HG03558 (cell line): Measurements from ENCODE around the gene IGLON5.

Experiments
- ATAC-seq: cut with Tn5 transposase; IDR thresholded peaks from one replicate; pipeline ENCODE4 v1.9.1; 2021; ENCODE audit warnings: moderate number of reproducible peaks; ENCODE audit not compliant: unreplicated experiment; ENCODE audit errors: extremely low read depth

Gene IGLON5

DNA sequence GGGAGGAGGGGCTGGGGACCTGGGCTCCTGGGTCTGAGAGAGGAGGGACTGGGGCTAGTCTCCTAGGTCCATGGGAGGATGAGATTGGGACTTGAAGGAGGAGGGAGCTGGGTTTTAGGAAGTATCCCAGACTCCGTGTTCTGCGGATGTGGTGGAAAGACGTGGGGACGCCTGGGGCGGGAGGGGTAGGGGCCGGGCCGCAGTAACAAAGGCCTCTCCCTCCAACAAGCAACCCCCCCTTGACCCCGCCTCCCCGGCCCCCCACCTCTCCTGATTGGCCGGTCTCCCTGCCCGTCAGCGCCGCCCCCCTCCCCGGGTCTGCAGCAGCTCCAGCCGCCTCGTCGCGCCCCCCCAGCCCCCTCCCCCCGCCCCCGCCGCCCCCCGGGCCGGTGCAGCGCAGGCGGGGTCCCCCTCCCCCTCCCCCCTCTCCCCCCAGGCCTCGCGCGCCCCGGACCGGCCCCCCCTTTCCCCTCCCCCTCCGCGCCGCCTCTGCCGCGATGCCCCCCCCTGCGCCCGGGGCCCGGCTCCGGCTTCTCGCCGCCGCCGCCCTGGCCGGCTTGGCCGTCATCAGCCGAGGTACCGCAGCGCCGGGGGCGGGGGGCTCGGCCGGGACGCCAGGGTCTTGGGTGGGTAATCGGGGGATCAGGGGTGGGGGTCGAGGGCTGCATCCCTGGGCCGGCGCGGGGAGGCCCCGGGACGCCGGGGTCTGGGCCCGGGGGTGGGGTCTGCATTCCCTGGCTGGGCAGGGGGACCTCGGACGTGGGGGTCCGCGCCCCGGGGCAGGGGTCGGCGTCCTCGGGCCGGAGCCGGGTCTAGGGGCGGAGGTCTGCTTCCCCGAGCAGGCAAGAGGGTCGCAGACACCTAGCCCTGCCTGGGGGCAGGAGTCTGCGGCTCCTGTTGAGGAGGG lies at the start of gene IGLON5:
Gene IGLON5, plus strand, starts transcription at position 294 of the 907 bp plus-strand sequence. Its CDS starts 204 bp downstream, at position 498.
- ATAC-seq: no peak

DNA sequence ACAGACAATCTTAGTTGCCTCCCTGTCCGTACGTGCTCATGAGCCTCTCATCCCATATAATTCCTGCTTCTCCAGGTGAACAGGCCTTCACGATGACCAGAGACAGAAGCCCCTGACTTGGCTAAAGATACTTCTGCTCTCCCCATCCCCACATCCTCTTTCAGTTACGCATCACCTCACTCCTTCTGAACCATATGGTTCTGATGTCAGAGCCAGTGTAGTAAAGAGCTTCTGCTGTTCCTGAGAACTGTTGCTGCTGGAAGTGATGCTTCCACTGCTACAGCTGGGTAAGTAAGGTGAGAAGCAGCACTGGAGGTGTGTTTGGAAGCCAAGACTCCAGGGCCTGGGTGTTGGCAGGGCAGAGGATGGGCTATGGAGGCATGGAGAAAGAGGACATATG lies 47.6 kb upstream of the IGLON5 start:
- ATAC-seq: no peak

DNA sequence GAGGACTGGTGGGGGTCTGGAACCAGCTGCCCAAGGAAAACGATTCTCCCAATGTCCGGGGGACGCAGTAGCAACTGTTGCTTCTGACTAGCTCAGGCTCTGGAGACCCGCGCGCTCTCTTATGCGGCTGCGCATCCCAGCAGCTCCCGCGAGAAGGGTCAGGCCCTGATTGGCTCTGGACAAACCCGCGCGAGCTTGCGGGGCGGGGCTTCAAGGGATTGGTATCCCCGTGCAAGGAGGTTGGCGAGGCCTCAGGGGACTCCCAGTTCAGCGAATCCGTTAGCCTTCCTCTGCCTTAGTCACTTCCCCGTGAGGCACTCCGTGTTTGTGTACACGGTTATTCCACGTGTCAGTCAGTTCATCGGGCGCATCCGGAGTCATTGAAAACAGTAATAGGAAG lies 40.4 kb upstream of the IGLON5 start:
- no peak for ATAC-seq

DNA sequence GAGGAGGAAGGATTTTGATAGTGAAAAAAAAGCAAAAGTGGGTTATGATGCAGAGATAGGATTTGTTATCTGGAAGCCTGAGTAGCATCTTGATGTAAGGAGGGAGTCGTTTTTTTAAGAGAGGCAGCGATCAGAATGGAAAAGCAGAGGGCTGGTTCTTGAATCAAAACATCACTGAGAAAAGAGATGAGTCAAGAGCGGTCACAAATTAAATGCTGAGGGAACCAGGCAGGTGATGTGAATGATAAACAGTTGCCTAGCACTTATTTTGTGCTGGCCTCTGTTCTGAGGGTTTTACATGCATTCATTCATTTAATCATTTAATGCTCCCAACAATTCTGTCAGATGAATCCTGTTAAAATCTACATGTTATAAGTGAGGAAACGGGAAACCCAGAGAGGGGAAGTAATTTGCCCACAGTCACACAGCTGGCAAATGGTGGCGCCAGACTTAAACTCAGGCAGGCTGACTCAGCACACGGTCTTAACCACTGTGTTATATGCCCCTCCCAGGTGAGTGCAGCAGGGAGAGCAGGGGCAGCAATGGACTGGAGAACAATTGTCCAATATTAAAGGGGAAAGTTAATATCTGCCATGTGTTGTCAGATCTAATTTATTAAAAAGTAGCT lies 39.1 kb upstream of the IGLON5 start:
- no peak for ATAC-seq

DNA sequence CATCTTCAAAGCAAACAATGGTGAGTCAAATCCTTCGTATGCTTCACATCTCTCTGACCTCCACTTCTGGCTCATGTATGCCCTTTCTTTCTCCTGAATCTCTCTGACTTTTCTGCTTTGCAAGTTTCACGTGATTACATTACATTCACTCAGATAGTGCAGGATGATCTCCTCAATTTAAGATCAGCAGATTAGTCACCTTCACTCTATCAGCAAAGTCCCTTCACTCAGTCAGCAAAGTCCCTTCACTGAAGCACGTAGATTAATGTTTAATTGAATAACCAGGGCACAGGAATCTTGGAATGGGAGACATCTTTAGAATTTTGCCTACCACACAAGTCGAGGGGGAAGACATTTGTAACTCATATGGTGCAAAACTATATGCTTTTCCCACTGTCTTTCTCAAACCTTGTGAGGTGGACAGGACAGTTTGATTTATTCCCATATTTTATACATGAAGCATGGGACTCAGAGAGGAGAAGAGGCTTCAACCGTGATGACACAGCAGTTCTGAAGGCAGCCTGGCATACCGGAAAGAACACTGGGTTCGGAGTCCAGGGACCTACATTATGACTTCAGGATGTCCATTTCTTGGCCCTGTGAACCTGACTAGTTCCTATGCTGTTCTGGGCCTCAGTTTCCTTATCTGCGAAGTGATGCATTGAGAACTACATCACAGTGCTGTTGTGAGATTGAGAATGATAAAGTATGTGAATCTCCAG lies 37.2 kb upstream of the IGLON5 start:
- ATAC-seq: no peak

DNA sequence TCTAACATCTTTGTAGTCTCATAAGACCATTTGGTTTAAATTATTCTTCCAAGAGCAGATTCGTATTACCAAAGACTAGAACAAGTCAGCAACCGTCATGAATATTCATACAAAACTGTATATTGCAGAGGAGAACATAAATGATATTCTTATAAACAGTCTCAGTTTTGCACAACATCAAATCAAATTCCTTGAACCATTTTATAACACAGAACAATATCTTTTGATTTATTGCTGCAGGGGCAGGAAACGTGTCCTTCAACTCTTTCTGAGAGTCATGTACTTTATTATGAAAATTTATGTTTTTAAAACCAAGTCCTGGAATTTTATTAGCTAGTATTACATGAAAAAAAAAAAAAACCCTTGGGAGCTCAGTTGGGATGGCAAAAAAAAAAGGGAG lies 34.3 kb upstream of the IGLON5 start:
- ATAC-seq: no peak

DNA sequence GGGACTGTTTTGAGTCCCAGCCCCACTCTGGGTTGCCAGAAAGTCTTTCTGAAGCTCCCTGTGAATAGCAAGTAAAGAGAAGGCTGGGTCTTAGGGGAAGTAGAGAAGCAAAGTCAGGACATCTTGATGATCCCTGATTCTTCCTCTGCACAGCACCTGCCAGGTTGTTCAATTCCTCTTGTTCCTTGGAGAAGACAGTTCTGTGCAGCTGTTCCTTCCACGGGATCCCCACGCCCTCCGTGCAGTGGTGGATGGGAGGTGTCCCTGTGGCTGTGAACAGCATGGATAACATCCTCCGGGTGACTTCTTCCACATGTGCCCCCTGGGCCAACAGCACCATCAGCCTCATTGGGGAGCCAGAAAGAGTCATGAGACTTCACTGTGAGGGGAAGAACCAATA lies 29.1 kb upstream of the IGLON5 start:
- ATAC-seq: no peak

DNA sequence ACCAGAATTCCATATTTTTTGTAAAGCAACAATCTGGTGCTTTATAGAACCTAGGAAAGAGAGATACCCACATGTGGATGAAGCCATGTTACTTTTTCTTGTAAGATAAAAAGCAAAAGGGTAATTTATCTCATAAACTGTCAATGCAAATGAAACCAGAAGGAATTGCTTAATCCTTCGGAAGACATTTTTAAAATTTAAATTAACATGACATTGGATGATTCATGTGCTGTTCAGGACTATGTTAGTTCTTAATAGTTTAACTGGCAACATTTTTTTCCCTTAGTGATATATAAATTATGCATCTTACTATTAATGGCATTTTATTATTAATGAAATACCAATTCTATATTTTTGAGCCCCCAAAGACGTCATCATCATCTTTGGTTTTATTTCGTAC lies 25.8 kb upstream of the IGLON5 start:
- ATAC-seq: no peak

DNA sequence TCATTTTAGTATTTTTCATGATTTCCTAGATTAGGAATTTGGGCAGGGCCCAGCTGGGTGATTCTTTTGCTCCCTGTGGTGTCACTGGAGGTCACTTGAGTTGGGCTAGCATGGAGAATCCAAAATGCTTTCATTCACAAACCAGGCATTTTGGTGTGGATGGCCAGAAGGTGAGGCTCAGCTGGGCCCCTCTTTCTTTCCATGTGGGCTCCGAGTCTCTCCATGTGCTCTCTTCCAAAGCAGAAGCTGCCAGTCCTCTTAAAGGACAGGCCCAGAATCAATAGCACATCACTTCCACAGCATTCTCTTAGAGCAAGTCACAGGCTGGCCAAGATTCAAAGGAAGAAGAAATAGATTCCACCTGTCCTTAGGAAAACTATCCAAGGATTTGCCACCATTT lies 21.8 kb upstream of the IGLON5 start:
- no peak for ATAC-seq

DNA sequence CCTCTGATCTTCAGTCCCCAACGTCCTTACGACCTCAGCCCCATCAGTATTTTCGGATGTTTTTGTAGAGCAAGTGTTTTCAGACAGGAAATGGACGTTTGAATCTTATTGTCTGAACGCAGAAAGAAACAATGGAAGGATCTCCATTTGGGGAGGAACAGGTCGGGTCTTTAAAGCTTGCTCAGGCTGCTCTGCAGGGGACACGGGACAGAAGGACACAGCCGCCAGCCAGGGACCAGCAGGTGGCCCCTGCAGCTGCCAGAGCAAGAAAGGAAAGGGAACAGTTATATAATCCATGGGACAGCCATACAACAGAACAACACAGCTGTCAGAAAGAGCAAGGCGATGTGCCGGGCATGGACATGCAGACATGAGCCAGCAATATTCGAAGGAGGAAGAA lies 18.5 kb upstream of the IGLON5 start:
- ATAC-seq: no peak

DNA sequence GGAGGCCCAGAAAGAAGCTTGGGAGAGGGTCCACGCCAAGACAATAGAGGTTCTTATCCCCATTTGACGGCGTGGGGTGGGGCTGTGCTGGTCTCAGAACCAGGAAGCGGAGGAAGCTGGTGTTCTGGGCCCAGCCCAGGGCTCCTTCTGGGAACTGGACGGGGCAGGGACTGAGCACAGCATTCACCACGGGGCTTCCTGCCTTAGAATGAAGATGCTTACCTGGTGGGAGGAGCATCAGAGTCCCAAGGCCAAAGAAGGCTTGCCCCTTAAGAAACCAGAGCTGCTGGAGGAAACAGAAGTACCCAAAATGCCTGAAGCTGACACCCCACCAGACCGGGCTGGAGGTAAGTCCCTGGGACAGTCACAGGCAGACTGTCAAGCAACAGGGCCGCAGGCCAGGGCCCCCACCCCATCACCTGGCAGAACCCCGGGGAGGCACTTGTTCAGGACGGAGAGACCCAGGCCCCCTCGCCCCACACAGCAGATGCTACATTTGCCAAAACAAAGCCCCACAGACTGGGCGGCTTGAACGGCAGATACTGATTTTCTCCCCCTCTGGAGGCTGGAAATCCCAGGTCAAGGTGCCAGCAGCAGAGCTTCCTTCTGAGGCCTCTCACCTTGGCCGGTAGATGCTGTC lies 17.8 kb upstream of the IGLON5 start:
- ATAC-seq: no peak

DNA sequence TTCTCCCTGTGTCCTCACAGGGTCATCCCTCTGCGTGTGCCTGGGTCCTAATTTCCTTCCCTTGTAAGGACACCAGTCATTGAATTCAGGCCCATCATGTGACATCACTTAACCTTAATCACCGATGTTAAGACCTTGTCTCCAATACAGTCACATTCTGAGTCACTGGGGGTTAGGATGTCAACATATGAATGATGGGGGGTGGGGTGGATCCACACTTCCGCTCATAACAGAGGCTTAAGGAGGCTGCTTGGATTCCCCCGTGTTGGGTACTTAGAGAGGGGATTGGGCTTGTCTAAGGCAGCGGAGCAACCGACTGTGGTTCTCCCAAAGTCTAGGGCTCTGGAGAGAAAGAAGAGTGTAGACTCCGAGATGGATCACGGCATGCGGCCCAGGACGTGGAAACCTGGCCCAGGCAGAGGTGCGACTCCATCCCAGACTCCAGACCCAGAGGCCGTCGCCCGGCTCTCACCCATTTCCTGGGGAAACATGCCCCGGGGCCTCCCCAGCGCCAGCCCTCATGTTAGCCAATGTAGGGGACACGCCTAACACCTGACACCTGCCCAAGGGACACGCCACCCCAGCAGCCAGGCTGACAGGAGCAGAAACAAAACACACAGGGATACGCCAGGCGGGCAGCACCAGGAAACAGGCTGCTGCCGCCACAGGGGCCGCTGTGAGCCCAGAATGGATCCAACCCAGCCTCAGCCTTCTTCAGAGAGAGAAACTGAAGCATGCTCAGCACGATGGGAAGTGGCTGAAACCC lies 17.1 kb upstream of the IGLON5 start:
- ATAC-seq: no peak

DNA sequence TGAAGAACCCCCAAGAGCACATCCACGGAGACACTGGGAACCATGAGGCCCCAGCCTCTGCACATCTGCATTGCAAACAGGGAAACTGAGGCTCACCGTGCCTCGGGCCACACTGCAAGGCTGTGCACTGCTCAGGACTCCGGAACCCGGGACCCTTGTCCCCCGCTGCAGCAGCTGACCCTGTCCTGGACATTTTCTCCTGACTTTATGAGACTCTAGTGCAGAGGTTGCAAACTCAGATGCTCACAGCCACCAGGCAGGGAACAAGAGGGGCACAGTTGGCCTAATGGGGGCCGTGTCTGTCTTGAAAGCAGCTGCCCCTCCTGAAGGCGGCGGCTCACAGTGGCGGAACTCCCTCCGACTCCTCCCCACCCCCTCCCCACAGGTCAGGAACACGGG lies 16.5 kb upstream of the IGLON5 start:
- ATAC-seq: no peak

DNA sequence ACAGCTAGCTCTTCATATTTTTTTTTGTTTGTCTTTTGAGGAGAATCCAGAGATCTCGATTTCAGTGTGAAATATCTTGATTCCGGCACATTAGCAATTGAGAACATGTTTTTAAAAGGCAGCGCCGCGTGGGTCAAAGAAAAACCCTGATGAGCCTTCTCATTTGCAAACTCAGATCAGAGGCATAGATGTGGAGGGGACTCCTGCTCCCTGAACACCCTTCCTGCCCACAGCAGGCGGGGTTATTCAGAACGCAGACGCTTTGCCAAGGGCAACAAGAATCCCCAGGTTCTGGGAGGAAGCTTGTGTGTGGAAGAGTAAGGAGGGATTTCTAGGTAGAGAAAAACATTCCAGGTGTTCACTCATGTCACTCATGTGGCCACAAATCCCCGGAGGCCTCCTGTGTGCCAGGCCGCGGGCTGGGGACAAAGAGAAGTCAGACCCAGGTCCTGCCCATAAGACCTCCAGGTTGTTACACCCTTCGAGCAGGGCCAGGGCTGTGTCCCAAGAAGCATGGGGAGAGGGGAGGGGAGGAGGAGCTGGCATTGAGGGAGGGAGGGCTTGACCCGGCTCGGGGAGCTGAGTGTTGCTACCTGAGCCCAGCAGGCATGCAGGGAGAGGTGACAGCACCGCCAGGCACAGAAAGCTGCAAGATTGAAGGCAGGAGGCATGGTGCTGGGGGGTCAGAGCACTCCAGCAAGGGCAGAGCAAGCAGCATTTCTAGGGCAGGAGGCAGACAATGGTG lies 15.9 kb upstream of the IGLON5 start:
- no peak for ATAC-seq

DNA sequence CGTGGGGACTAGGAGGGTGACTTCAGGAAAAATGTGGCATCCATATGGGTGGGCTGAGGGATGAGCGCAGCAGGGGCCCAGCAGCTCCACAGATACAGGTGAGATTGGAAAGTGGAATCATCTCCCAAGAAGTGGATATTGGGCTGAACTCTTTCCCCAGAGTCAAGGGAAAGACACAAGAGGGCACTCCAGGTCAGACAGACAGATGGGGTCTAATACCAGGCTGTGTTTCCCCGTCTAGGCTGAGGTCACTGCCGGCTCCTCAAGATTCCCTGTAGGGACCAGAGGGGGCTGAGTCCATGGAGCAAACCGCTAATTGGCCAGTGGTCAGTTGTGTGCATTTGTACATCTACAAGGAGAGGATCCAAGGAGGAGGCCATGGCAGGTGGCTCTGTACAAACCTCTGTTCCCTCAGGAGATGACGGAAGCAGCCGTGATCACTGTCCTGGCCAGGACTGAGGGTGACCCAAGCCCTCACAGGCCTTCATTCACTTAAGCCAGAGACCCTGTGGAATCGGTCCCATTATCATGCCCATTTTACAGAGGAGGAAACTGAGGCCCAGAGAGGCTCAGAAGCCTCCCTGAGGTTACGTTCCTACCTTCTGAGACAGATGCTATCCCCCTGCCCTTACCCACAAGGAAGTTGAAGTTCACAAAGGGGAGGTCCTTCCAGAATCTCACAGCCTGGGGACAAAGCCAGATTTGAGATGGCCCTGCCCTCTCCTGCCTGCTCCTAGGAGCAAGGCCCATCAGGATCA lies 14.9 kb upstream of the IGLON5 start:
- ATAC-seq: no peak

DNA sequence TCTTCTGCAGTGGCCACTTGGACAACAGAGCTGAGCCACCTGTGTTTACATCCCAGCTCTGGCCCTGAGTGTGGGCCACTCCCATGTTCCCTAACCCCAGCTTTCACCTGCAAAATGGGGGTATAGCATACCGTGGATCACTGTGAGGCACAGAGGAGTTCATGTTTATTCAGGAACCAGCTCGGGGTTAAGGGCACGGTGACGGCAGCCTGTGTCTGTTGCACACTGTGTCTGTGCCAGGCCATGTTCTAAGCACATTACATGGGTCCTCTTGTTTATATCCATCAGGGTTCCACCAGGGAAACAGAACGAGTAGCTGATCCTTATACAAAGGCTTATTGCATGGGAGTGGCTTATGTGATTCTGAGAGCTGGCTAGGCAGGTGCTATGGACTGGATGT lies 14.0 kb upstream of the IGLON5 start:
- no peak for ATAC-seq

DNA sequence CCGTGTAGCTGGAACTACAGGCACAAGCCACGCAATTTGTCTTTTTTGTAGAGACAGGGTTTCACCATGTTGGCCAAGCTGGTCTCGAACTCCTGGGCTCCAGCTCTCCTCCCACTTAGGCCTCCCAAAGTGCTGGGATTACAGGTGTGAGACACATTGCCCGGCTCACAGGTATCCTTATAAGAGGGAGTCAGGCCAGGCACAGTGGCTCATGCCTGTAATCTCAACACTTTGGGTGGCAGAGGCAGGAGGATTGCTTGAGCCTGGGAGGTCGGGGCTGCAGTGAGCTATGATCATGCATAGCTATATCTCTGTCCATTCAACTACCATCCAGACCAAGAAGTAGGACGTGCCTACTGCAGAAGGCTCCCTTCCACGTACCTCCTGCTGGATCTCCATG lies 10.2 kb upstream of the IGLON5 start:
- ATAC-seq: no peak

DNA sequence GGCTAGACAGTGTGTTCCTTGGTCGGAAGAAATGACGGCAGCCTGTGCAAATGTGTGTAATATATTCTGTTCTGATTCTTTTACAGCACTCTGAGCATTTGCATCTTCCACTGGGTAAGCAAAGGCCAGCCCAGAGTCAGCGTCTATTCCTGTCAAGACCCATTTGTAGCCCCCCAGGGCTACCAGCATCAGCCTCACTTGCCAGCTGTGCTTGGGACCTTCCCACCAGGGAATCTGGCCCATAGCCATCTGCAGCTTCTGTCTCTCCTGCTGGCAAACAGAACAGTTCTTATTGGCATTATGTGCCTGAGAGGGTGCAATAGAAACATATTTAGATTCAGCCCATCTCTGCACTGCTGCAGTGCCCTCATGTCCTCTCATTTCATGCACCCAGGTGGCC lies 6.0 kb upstream of the IGLON5 start:
- no peak for ATAC-seq

DNA sequence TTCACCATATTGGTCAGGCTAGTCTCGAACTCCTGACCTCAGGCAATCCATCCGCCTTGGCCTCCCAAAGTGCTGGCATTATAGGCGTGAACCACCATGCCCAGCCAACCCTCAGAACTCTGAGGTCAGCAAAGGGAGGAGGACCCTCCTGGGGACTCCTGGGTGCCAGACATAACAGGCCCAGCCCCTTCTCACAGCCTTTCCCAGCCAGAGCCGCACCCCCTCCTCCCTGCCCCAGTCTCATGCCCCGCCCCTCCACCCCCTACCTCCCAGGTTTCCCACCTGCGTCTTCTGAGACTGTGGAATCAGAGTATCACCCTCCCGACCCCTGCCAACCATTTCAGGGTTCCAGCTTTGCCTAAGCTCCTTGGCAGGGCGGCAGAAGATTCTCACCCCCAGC lies 5.2 kb downstream of the IGLON5 start:
- ATAC-seq: no peak
